GM18868 (cell line): Measurements from ENCODE around the gene NUMA1.

ENCODE experiments used
- ATAC-seq: cut with Tn5 transposase; IDR thresholded peaks from one replicate; pipeline ENCODE4 v1.9.1; 2021; ENCODE audit warnings: mild to moderate bottlenecking, moderate library complexity; ENCODE audit not compliant: unreplicated experiment

The NUMA1 gene

GRCh38 chr11:72102946-72103753 is 22.8 kb upstream of the NUMA1 start, which contains the start of gene LAMTOR1:
TSS of gene LAMTOR1 (minus strand) at chr11:72103297. CDS start at chr11:72103224, 73 bp downstream.
- peak; percentile 89 for ATAC-seq

- ATAC-seq = no peak
Measured at GRCh38 chr11:72102631-72102945, 22.2 kb upstream of the NUMA1 start.

- no peak for ATAC-seq
Measured at GRCh38 chr11:72102162-72102561, 21.8 kb upstream of the NUMA1 start.

GRCh38 chr11:72100462-72100861 is 20.1 kb upstream of the NUMA1 start:
- ATAC-seq = no peak

- no peak for ATAC-seq
Measured at GRCh38 chr11:72100009-72100408, 19.7 kb upstream of the NUMA1 start.

GRCh38 chr11:72098741-72099140 is 18.4 kb upstream of the NUMA1 start:
- no peak for ATAC-seq

GRCh38 chr11:72091292-72091691 is 10.9 kb upstream of the NUMA1 start:
- no peak for ATAC-seq

- ATAC-seq = no peak
Measured at GRCh38 chr11:72088076-72088808, 7.9 kb upstream of the NUMA1 start.

GRCh38 chr11:72085621-72086351 is 5.4 kb upstream of the NUMA1 start:
- no peak for ATAC-seq

GRCh38 chr11:72084965-72085364 is 4.6 kb upstream of the NUMA1 start:
- ATAC-seq = no peak

GRCh38 chr11:72084076-72084475 is 3.7 kb upstream of the NUMA1 start:
- ATAC-seq = no peak

- ATAC-seq = no peak
Measured at GRCh38 chr11:72083414-72083813, 3.1 kb upstream of the NUMA1 start.

GRCh38 chr11:72081821-72082453 is 1.6 kb upstream of the NUMA1 start:
- ATAC-seq = no peak

- ATAC-seq = no peak
Measured at GRCh38 chr11:72081184-72081644, 872 bp upstream of the NUMA1 start.

GRCh38 chr11:72079819-72080325 is 470 bp downstream of the NUMA1 start:
- no peak for ATAC-seq

GRCh38 chr11:72078477-72078876 is 1.9 kb downstream of the NUMA1 start:
- no peak for ATAC-seq

GRCh38 chr11:72075756-72076155 is 4.6 kb downstream of the NUMA1 start:
- no peak for ATAC-seq

- no peak for ATAC-seq
Measured at GRCh38 chr11:72075109-72075508, 5.2 kb downstream of the NUMA1 start.

GRCh38 chr11:72072348-72072747 is 8.0 kb downstream of the NUMA1 start:
- ATAC-seq = no peak

GRCh38 chr11:72070491-72070890 is 9.9 kb downstream of the NUMA1 start:
- ATAC-seq = no peak

GRCh38 chr11:72069787-72070251 is 10.5 kb downstream of the NUMA1 start:
- ATAC-seq = no peak
